Measurements from ENCODE around the gene NPAS3.

Gene NPAS3

GRCh38 chr14:33393231-33393894 is 454.7 kb downstream of the NPAS3 start:
- no peak for DNase-seq

- no peak for DNase-seq
Observed at GRCh38 chr14:33393895-33394368, 455.3 kb downstream of the NPAS3 start.

GRCh38 chr14:33401311-33401710 is 462.6 kb downstream of the NPAS3 start:
- no peak for DNase-seq

- DNase-seq, result no peak
Observed at GRCh38 chr14:33402604-33403003, 463.9 kb downstream of the NPAS3 start.

GRCh38 chr14:33404054-33404453 is 465.4 kb downstream of the NPAS3 start:
- no peak for DNase-seq

- DNase-seq, result no peak
Observed at GRCh38 chr14:33404964-33405574, 466.4 kb downstream of the NPAS3 start.

DNA sequence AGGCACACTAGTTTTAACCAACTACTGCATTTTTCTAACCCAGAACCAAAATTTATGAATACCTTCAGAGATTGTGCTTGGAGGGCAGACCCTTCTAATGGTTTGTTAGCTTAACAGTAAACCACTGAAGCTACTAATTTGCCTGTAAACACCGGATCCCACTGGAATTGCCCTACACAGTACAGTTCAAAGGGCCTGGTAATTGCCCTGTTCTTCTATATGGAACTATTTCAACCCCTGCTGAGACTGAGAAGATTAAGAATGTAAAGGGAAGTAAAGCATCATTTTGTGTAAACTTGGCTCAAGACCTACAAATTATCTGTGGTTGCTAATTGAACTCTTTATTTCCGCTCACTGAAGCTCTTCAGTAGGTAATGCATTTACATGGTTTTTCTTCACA is 468.1 kb downstream of the NPAS3 start:
- DNase-seq, result no peak

DNA sequence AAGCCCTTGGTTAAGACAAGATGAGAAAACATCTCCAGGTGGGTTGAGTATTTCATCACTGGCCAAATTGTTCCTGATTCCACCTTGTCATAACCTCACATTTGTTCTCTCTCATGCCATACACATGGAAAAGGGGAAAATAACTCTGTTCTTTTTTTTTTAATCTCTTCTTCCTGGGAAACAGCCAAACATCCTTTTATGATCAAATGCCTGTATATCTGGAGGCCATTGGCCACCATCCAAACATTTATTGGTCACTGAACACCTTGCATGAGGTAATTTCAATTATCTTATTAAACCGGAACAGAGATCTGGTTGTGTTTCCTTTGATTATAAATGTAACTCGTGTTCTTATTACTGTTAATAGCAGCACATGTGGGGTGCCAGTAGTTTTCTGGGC is 469.6 kb downstream of the NPAS3 start:
- DNase-seq, result no peak

GRCh38 chr14:33412450-33412849 is 473.8 kb downstream of the NPAS3 start:
- DNase-seq, result no peak

- DNase-seq, result no peak
Observed at GRCh38 chr14:33413381-33413780, 474.7 kb downstream of the NPAS3 start.

DNA sequence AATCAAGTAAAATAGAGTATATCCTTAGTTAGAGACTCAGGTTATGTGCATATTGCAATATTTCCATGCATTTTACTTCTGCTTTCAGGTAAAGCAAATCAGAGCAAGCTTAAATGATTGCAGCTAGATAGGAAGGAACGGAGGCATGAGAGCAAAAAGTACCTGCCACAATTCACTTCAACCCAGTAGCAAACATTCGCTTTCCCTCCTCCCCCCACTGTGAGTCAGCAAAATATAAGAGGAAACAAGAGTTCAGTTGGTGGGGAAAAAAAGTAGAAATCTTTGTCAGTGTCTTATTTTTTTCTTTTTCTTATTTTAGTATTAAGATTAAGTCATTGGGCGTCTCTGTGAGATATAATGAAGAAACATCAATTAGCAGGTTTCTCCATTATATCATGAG is 475.4 kb downstream of the NPAS3 start:
- DNase-seq, result no peak

- no peak for DNase-seq
Observed at GRCh38 chr14:33420051-33420627, 481.5 kb downstream of the NPAS3 start.

DNA sequence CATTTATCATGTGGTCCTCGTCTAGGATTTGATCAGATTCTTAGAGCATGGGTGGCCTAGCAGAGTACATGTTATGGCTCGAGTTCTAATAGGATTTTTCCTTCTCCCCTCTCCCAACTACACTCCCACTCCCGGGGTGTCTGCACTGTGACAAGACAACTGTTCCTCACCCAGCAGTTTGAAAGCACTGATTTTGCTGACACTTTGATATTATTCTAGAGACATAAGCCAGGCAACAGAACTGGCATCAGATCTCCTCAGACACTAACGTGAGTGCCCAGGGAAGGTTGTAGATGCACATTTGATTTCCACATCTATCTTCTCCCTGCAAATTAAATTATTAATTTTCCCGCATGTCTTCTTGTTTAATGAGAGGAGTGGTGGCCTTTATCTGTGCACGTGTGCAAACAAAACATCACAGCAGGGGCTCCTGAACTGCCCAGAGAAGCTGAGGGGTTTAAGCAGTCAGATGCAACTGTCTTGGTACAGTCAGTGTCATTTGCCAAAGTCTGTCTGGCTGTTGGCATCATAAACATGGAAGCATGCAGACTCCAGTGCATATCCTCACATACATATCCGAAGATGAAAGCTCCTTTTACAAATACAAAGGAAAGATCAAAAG is 491.8 kb downstream of the NPAS3 start:
- DNase-seq, result no peak

DNA sequence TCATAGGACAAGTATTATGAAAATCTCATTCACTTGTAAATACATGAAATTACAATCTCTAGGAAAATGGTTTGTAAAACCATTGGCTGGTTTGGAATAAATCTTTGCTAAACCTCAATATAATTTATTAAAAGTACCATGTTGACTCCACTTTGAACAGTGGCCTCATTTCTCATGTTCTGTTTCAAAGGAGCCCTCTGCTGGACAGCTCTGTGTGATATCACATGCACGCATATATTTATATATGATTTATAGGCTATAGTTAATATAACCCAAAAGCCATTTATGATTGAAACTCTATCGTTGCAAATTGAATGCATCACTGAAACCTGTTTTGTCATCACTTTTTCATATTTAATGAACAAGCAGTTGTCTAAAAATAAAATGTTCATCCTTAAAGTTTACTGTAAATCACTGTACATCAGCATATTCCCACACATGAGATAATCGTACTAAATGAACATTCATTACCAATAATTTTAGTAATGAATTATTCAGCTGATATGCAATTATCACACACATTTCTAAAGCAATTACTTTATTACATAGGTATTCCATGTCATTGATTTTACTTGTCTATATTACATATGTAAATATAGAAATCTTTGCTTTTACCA is 493.8 kb downstream of the NPAS3 start:
- DNase-seq, result no peak

DNA sequence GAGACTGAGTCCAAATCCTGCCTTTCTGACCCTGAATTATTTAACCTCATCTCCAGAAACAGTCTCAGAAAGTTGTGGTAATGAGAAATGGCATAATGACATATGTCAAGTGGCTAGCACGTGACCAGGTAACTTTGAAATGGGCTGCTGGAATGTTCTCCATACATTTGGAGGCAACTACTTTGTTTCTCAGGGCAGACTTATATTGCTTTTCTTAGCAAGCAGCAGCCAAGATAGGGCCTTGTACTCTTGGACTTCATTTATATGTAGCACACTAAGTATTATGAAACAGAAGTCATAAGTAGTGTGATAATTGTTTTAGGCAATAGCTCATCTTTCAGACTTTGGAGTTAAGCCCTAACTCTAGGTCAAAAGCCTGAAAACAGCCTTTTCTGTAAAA is 494.7 kb downstream of the NPAS3 start:
- no peak for DNase-seq

DNA sequence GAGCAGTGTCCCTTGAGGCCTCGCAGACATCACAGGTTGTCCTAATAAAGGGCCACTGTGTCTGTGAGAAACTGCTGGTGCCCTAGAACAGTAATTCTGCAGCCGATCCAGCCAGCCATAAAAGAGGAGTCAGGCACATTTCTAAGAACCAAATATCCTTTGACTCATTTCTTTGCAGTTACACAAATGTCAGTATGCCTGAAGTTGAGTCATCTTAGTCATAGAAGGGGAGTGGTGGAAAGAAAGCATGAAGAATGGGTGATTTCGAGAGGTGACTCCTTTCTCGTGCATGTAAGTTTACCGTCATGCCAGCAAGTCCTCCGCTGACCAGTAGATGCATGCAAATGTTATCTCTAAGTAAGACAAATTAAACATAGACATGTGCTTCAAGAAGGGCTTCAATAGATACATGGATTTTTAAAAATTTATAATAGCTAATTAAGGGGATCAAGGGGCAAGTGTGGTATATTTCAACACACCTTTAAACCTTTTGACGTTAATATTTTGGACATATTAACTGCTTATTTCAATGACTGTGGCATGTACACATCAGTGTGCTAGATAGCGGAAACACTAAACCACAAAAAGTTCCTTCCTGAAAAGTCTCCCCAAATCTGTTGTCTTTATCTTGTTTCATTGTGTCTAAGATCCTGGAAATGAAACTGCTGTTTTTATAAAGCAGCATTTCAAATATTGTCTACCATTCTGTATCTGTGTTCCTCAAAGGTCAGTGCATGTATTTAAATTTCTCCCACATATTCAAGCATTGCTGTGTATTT is 497.4 kb downstream of the NPAS3 start:
- peak; percentile 2 to 4 for DNase-seq

DNA sequence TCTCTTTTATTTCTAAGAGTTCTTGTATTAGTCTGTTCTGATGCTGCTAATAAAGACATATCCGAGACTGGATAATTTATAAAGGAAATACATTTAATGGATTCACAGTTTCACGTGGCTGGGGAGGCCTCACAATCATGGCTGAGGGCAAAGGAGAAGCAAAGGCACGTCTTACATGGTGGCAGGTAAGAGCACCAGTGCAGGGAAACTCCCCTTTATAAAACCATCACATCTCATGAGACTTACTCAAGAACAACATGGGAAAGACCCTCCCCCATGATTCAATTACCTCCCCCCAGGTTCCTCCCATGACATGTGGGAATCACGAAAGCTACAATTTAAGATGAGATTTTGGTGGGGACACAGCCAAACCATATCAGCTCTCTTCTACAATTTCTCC is 503.0 kb downstream of the NPAS3 start:
- no peak for DNase-seq

DNA sequence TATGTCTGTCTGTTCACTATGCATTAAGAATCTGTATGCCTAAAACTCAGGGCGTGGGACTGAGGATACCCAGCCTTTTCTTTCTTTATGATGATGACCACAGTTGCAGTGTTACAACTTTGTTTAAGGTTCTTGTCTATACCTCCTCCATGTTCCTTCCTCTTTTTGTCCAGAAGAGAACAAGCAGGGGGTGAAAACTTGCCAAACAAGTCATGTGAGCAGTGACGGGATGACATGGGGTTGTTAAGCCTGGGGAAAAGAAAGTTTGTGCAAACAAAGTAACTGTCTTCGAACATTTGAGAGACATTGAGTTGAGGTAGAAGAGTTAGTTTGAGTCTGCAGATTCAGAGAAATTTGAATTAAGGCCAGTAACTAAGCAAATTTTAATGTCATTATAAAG is 505.5 kb downstream of the NPAS3 start:
- no peak for DNase-seq

DNA sequence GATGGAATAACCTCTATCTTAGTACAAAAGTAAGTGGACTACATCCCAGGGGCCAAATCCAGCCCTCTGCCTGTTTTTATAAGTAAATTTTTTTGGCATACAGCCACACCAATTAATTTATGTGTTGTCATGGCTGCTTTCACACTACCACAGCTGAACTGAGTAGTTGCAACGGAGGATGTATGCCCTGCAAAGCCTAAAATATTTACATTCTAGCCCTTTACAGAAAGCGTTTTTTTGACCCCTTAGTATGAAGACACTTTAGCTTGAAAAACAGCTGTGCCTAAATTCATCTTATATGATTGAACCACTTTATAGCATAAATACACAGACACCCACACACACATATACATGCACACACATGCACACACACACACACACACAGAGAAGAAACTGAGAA is 510.6 kb downstream of the NPAS3 start:
- DNase-seq, result no peak

DNA sequence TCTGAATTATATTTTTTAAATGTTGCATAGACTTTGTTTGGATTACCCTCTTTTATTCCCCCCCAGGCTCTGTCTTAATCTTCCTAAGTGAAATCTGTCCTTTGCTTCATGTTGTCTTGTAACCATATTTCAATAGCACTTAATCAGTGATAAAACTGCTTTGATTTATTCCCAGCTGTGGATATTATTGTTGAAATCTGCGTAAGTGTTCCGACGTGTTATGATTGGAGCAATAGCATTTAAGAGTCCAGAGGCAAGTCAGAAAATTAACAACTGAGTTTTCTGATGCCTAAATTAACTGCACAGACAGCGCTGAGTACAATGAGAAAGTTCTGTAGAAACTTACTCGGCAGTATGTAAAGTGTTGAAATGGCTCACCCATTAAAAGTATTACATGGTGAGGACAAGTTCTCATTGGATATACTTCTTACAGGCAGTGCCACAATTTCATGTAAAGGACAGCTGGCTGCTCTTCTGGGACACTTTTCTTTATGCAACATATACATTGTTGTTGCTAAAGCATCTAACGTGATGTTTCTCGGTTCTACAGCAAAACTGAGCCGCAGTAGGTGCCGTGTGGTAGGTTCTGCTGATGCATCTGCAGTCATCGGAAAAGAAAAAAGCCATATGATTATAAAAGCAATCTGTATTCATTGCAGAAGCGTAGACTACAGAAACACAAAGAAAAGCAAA is 511.2 kb downstream of the NPAS3 start:
- DNase-seq, result no peak

GRCh38 chr14:33450416-33450815 is 511.7 kb downstream of the NPAS3 start:
- DNase-seq, result no peak

GRCh38 chr14:33451211-33451610 is 512.5 kb downstream of the NPAS3 start:
- no peak for DNase-seq

All from activated CD4-positive, alpha-beta T cell treated with anti-CD3 and anti-CD28 coated beads, Interleukin-2, amount 50 U/mL, for 48 hours (primary cell).